Stimulated activated CD8-positive, alpha-beta memory T cell treated with anti-CD3 and anti-CD28 coated beads, Interleukin-2, amount 100 ng/mL, for 1 hour (primary cell): Measurements from ENCODE around the gene EGFLAM.

Source experiments
- DNase-seq, 2 donors: peaks; one replicate each; pipeline ENCODE4 v3.0.0-alpha.2; 2020; ENCODE audit warnings: low read depth in 2 of 2

The EGFLAM gene

DNA sequence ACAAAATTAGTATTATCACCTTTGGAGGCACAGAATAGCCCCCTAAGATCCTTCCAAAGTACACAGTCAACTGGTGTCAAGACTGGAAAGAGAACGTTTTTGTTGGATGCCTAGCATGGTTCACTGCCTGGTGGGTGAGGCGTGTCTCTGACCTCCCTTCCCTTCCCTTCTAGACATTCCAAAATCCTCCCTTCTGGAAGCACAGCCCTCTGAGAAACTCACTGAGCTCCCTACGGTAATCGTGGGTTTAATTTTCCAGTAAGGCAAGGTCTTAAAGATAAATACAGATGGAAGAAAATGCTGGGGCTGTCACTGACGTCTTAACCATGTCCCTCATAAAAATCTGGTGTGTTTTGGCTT is 159.3 kb downstream of the EGFLAM start:
- no peak for DNase-seq

DNA sequence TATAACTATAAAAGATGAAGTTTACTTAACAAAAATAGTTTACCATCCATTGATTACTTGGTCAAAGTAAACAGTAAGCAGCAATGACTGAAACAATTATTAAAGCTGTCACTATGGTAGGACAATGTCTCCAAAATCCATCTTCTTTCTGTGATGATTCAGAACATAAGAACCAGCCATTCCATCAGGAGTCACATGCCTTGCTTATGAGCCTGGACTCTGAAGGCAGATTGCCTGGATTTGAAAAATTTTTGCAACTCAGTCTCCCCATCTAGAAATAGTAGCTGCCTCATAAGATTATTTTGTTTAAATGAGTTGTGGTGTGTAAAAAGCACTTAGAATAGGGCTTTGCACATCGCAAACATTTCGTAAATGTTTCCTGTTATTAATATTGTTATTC is 161.9 kb downstream of the EGFLAM start:
- DNase-seq: no peak

DNA sequence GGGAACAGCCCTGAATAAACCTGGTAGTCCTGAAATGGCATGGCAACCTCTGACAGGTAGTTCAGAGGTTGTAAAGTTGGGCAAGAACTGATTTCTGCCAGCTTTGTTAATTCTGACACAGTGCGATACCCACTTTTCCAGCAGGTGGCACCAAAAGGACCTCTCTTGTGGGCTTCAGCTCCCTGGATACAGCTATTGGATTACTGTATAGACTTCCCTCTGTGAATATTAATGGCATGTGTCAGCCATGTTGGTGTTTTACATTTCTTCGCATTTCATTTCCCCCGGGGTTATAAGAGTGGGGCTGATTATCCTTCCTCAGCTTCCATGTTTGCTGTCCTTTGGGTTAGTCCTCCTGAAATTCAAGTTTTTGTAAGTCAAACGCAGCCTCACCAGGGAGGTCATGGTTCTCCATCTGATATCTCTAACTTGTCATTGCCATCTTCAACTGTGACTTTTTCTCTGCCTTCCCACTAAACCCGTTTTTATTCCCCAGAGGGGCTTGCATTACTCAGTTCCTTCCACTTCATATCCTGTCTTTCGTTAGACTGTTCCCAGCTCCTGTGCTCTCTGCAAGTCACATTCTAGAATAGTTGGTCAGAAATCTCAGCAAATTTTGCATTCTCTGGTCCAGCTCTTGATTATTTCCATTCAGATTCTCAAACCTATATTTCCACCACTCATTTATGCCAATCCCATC is 162.5 kb downstream of the EGFLAM start:
- DNase-seq: no peak

DNA sequence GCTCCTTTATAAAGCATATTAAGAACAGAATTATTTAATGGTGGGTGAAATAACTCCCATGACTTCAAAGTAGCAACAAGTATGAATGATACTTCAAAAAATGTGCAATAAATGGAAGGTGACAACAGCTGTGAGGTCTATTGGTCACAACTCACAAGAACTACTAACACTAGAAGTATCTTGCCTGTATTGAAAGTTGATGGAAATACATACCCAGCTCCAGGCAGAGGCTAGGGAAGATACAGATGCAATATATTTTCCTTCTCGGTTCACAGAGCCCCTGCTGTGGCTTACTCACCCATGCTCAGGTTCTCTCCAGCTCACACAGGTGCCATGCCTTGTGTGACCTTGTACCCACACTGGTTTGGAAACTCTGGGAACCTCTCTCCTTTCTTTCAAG is 164.3 kb downstream of the EGFLAM start:
- DNase-seq: no peak

DNA sequence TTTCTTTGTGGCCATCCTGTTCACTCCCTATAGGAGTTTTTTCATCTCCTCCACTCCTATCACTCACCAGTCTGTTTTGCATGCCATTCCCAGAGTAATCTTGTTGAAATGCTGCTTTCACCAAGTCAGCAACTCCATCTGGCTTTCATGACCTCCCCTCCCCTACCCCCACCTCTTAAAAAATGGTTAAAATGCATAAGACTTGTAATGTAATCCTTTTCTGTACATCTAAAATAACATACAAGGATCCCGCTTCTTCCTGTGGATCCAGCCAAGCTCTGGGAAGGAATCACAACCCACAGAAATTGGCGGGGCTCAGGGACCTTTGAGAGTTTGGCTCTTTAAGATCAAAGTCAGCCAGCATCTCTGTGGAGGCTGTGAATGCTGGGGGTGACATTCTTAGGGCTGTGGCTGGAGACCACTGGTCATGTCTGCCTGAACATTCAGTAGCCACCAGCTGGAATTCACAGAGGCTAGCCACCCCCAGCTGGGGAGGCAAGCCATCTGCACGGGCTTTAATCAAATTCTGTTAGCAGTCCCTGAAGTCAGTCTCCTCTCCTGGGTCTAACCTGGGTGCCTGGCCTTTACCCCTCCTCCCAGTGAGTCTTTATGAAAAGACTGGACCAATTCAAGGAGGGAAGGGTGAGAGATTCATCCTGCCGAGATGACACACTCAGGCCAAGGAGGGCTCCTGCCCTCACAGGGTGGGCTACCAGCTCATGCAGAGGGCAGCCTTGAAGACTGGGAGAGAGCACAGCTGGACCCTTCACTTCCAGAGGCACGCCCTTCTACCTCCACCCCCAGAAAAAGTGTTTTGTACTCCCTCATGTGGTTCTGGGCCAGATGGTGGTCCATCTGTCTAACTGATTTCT is 165.2 kb downstream of the EGFLAM start:
- no peak for DNase-seq

GRCh38 chr5:38424148-38425060 is 166.0 kb downstream of the EGFLAM start:
- DNase-seq: no peak

GRCh38 chr5:38426490-38426889 is 168.1 kb downstream of the EGFLAM start:
- no peak for DNase-seq

DNA sequence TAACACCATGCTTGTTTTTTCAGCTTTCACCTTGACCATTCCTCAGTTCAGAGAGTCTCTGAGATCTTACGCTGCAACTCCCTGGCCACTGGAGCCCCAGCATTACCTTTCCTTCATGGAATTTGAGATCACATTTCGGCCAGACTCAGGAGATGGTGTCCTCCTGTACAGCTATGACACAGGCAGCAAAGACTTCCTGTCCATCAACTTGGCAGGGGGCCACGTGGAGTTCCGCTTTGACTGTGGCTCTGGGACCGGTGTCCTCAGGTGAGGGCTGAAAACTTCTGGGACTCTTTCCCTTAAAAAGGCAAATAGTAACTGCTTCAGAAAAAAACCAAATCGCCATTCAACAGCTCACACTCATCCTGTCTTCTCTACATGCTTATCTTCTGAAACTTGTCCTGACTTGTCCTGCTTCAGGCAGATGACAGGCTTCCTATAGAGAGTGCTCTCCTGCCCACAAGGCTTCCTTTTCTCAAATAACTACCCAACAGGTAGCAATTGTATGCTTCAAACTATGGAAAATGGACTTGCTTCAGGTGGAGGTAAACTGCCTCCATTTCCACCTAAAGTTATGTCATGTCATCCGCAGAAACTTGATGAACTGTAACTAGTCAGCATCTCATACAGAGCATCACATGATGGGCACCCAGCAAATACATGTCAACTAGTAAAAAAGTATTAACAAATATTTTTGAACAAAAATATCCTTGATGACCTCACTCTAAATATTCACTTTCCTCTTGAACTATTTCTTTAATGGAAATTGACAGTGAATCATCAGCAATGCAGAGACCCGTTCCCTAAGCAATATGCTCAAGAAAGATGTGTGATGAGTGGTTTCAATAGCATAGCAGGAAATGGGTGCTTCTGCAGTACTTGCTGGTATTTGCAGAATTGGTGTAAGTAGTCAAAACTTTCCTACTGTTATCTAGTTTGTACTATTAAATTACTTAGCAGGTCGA is 168.9 kb downstream of the EGFLAM start:
- DNase-seq: no peak

DNA sequence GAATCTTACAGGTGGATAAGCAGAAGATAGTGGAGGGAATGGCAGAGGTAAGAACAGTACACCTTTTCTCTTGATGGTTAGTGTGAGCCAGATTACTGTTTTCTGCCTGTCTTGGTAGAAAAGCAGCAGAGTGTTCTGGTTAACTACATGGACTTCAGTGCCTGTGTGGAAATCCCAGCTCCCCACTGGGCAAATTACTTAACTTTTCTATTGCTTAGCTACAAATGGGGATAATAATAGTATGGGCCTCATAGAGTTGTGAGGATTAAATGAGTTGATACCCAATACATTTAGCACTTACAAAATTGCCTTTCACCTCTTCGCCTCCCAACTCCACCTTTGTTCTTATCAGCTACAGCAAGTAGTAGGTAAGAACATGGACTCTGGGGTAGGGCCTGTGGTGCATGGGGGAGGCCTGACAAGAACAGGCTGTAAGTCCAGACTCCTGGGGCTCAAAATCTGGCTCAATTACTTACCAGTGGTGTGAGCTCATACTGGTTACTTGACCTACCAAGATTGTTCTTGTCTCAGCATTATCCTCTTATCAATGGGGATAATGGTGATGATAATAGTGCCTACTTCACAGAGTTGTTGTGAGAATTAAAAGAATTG is 173.0 kb downstream of the EGFLAM start:
- DNase-seq: no peak

- no peak for DNase-seq
Observed at GRCh38 chr5:38433160-38433861, 175.0 kb downstream of the EGFLAM start.

GRCh38 chr5:38434966-38435705 is 176.8 kb downstream of the EGFLAM start:
- no peak for DNase-seq

DNA sequence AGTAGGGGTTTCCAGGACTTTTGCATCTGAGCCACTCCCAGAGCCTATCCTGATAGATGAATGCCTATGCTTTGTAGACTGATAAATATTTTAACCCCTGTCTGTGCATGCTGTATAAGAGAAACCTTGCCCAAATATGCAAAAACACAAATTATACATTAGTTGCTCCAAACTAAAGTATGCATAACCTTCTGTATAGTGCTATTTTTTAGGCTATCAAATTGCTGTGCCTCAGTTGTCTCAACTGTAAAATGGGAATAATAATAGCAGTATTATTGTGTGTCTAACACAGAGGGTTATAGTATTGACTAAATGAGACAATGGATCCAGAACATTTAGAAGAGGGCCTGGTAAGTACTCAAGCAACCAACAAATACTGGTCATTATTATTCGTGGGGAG is 180.4 kb downstream of the EGFLAM start:
- no peak for DNase-seq

DNA sequence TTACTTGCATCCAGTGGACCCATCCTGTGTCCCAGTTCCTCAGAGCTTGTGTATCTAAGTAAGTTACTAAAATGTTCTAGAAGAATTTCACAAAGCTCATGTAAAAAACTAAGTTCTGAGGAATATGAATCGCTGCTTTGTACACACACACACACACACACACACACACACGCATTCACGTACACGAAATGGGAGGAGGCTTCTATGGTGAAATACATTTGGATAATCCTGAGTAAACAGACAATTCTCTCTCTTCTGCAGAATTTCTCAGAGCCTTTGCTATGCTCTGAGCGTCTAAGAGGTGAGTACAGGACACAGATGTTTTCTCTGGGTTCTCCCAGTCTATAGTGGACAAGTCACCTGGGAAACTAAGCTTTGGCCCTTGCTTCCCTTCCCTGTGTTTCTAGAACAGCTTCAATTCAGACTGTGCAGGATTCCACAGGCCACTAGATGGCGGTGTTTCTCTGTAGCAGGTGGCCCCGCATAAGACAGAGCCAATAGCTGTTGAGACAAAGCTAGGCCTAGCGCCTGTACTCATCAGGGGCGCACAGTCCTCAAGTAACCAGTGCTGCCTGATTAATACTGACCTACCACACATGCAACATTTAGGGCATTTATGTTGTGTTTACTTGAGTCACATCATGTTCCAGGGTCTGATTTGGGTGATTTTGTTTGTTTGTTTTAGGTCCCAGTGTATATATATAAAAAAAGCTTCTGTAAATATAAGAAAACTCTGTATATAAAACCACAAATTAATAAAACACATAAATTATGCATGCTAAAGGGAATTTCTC is 183.3 kb downstream of the EGFLAM start:
- peak; percentile 49 to 65 for DNase-seq

DNA sequence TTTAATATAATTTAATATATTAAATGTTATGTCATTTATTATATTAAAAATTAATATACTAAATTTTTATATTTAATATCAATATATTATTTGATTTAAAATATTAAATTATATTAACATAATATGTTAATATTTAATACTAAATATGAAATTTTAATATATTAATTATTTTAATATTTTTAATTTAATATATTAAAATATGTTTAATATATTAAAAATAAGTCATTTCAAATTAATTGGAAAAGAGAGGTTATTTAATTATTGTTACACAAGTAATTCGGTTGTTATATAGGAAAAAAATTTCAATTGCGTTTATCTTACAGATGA is 183.9 kb downstream of the EGFLAM start:
- no peak for DNase-seq

- no peak for DNase-seq
Observed at GRCh38 chr5:38443390-38443789, 185.0 kb downstream of the EGFLAM start.

- DNase-seq: no peak
Observed at GRCh38 chr5:38445374-38446028, 187.1 kb downstream of the EGFLAM start.

DNA sequence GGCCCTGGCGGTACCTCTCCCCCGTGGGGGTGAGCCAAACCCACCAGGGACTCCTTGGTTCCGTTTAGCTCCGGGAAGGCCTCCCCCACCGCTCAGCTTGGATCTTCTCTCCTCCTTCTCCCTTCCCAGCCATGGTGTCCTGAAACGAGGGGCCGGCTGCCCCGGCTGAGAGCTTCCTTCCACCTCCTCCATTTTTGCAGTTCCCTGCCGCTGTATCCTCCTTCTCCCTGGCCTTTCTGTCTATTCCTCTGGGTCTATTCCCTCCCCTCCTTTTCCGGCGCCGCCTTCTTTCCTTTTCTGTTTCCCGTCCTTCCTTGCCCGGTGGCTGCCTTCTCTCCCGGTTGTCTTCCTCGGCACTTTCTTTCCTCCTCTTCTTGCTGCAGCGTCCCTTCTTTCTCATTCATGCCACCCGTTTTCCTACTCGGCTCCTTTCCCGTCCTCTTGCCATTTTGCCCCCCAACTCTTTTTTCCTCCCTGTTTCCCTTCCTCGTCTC is 187.7 kb downstream of the EGFLAM start:
- no peak for DNase-seq

GRCh38 chr5:38447056-38447455 is 188.7 kb downstream of the EGFLAM start:
- DNase-seq: no peak
